ENCODE data around the gene SYS1. TPM values are rescaled to one million over a fixed set of nuclear protein-coding genes. Genes with fewer than 3 reads are reported as not detected.

Gene SYS1
- total RNA-seq, 1 experiment from 2014 or later: 29.1 TPM

GRCh38 chr20:45318948-45319347, 44.0 kb upstream of the SYS1 start:
- ATAC-seq (no peak), DNase-seq (ENCODE audit: low read depth, low spot score) (no peak)
- intact Hi-C loops (cut with micrococcal nuclease; ENCODE audit: unreplicated experiment): no loop called here
- in situ Hi-C loops (cut with HindIII; ENCODE audit: low pct_unique_long_range_greater_than_20kb, low sequenced_read_pairs): no loop called here
- H3K4me1 ChIP-seq (ENCODE audit: control insufficient read depth, insufficient read depth, low read length): peaks cover 10% of the 10 kb centered on the region
- no peak overlapping the region for H3K4me3 ChIP-seq (ENCODE audit: low read depth in 2 of 2, low read length in 2 of 2)
- no peaks in the 10 kb centered on the region for H3K36me3 ChIP-seq (ENCODE audit: control insufficient read depth, insufficient read depth, low read length)
- no peak overlapping the region for H3K27ac ChIP-seq (ENCODE audit: low read length)
- ChIA-PET POLR2A (no interaction called here), CTCF (interaction anchor here (0.6 to 1.1 kb wide), 15 partner anchors 18 to 1843 kb away, joined by 3 to 8 read pairs (median 4); no protein-coding TSS in a partner anchor)
- no peak for TF ChIP-seq REST (IDR thresholded peaks at IDR 0.05; ENCODE audit: insufficient read depth in 1 of 2, low read depth in 2 of 2, low read length in 1 of 2)
- TF ChIP-seq TCF7L2 (IDR thresholded peaks at IDR 0.05; ENCODE audit: low read depth, low read length): no peak
- TF ChIP-seq SIN3A (IDR thresholded peaks at IDR 0.05; ENCODE audit: borderline replicate concordance, insufficient read depth, low read depth, low read length): no peak
- TF ChIP-seq, protein P1, sequence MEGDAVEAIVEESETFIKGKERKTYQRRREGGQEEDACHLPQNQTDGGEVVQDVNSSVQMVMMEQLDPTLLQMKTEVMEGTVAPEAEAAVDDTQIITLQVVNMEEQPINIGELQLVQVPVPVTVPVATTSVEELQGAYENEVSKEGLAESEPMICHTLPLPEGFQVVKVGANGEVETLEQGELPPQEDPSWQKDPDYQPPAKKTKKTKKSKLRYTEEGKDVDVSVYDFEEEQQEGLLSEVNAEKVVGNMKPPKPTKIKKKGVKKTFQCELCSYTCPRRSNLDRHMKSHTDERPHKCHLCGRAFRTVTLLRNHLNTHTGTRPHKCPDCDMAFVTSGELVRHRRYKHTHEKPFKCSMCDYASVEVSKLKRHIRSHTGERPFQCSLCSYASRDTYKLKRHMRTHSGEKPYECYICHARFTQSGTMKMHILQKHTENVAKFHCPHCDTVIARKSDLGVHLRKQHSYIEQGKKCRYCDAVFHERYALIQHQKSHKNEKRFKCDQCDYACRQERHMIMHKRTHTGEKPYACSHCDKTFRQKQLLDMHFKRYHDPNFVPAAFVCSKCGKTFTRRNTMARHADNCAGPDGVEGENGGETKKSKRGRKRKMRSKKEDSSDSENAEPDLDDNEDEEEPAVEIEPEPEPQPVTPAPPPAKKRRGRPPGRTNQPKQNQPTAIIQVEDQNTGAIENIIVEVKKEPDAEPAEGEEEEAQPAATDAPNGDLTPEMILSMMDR (IDR thresholded peaks at IDR 0.05): no peak
- TF ChIP-seq POLR2AphosphoS5 (IDR thresholded peaks at IDR 0.05; ENCODE audit: low read depth, low read length): no peak
- no peaks in the 10 kb centered on the region for H3K9me3 ChIP-seq (ENCODE audit: control insufficient read depth, insufficient read depth, low read depth, low read length)
- BruUV-seq (replicated peaks): no TSS peak
- no peaks in the 10 kb centered on the region for H3K27me3 ChIP-seq (ENCODE audit: control insufficient read depth, insufficient read depth, low read length)

- H3K4me3 ChIP-seq (ENCODE audit: low read depth in 2 of 2, low read length in 2 of 2): no peak overlapping the region
- in situ Hi-C loops (cut with HindIII; ENCODE audit: low pct_unique_long_range_greater_than_20kb, low sequenced_read_pairs): no loop called here
- intact Hi-C loops (cut with micrococcal nuclease; ENCODE audit: unreplicated experiment): loop anchor here (5.0 to 10.0 kb wide), 2 partner anchors 116 to 454 kb away; no protein-coding TSS in a partner anchor
Measured at GRCh38 chr20:45320948-45321595, 41.9 kb upstream of the SYS1 start.

More at GRCh38 chr20:45320948-45321595, 41.9 kb upstream of the SYS1 start:
- no TSS peak for BruUV-seq (replicated peaks)
- Histone ChIP-seq H3K36me3 (ENCODE audit: control insufficient read depth, insufficient read depth, low read length) (0 out of 2 replicates have a peak, but pooled peaks cover 2% of the 10 kb centered on the region), H3K9me3 (ENCODE audit: control insufficient read depth, insufficient read depth, low read depth, low read length) (no peaks in the 10 kb centered on the region), H3K27ac (ENCODE audit: low read length) (no peak overlapping the region), H3K4me1 (ENCODE audit: control insufficient read depth, insufficient read depth, low read length) (peaks cover 10% of the 10 kb centered on the region), H3K27me3 (ENCODE audit: control insufficient read depth, insufficient read depth, low read length) (no peaks in the 10 kb centered on the region)
- POLR2A ChIA-PET: no interaction called here
- CTCF ChIA-PET: no interaction called here
- DNase-seq (ENCODE audit: low read depth, low spot score) (no peak), ATAC-seq (no peak)
- TF ChIP-seq, protein P1 (IDR thresholded peaks at IDR 0.05): no peak
- no peak for TF ChIP-seq REST (IDR thresholded peaks at IDR 0.05; ENCODE audit: insufficient read depth in 1 of 2, low read depth in 2 of 2, low read length in 1 of 2)
- TF ChIP-seq TCF7L2 (IDR thresholded peaks at IDR 0.05; ENCODE audit: low read depth, low read length): no peak
- no peak for TF ChIP-seq SIN3A (IDR thresholded peaks at IDR 0.05; ENCODE audit: borderline replicate concordance, insufficient read depth, low read depth, low read length)
- no peak for TF ChIP-seq POLR2AphosphoS5 (IDR thresholded peaks at IDR 0.05; ENCODE audit: low read depth, low read length)
